Effector memory CD4-positive, alpha-beta T cell (primary cell): ENCODE data around the gene ZNF770.
"Not testable (repeated sequence)": the region's sequence is repeated elsewhere in the genome, so short reads cannot be mapped to it uniquely, and the experiment has no call there.

Source experiments
- DNase-seq, 3 donors: peaks; one replicate each; pipeline ENCODE4 v3.0.0-alpha.2; 2020
- H3K27ac ChIP-seq: 2 replicates; pipeline ENCODE4 v1.7.0; 2013; ENCODE audit warnings: mild to moderate bottlenecking, low read length, moderate library complexity; ENCODE audit not compliant: insufficient read depth, poor library complexity, severe bottlenecking
- H3K27me3 ChIP-seq: replicated peaks from 2 replicates; pipeline ENCODE4 v1.7.0; 2013; ENCODE audit warnings: mild to moderate bottlenecking, low read length; ENCODE audit not compliant: insufficient read depth, control insufficient read depth, poor library complexity, severe bottlenecking
- H3K36me3 ChIP-seq: 2 replicates; pipeline ENCODE4 v1.7.0; 2013; ENCODE audit warnings: mild to moderate bottlenecking, low read length, moderate library complexity; ENCODE audit not compliant: control insufficient read depth, insufficient read depth
- H3K4me1 ChIP-seq: 2 replicates; pipeline ENCODE4 v1.7.0; 2013; ENCODE audit warnings: low read length, mild to moderate bottlenecking; ENCODE audit not compliant: control insufficient read depth, insufficient read depth, poor library complexity, severe bottlenecking
- H3K4me3 ChIP-seq: 2 replicates; pipeline ENCODE4 v1.7.0; 2013; ENCODE audit warnings: low read length, low read depth, mild to moderate bottlenecking; ENCODE audit not compliant: insufficient read depth, poor library complexity, severe bottlenecking
- H3K9me3 ChIP-seq: 2 replicates; pipeline ENCODE4 v1.7.0; 2013; ENCODE audit warnings: mild to moderate bottlenecking, low read length, moderate library complexity; ENCODE audit not compliant: control insufficient read depth

Gene ZNF770

DNA sequence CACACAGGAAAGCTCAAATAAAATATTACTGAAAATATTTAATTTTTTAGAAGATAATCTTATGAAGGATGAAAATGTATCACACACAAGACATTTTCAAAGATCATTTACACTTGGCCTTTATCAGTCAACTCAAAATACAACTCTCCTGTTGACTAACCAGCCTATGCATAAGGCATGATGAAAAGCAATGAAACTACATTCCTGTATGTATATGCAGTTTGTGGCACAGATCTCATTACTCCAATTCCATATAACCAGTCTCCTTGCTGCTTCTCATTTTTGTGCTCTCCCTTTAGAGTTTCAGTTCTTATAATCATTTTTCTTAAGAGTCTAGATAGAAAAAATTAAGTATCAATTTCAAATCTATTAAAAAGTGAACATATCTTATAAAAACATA, 44.4 kb downstream of the ZNF770 start:
- Histone ChIP-seq H3K9me3 (no peaks in the 10 kb centered on the region), H3K4me3 (no peak overlapping the region), H3K27ac (no peak overlapping the region), H3K36me3 (peaks cover 45% of the 10 kb centered on the region), H3K4me1 (no peaks in the 10 kb centered on the region), H3K27me3 (no peaks in the 10 kb centered on the region)
- no peak for DNase-seq

DNA sequence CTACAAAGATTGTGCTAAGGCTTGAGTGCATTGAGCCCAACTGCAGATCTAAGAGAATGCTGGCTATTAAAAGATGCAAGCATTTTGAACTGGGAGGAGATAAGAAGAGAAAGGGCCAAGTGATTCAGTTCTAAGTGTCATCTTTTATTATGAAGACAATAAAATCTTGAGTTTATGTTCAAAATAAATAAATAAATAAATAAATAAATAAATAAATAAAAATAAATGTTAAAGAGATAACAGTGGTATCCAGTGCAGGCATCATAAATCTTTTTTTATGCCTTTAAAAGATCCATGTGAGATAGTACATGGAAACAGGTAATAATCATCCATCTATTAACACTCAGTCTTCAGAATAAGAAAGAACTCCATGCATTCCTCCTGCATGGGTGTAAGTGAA, 44.8 kb downstream of the ZNF770 start:
- H3K4me3 ChIP-seq, H3K27me3 ChIP-seq, H3K9me3 ChIP-seq, H3K27ac ChIP-seq, DNase-seq, H3K4me1 ChIP-seq: not testable (repeated sequence)
- H3K36me3 ChIP-seq, result peaks cover 45% of the 10 kb centered on the region

DNA sequence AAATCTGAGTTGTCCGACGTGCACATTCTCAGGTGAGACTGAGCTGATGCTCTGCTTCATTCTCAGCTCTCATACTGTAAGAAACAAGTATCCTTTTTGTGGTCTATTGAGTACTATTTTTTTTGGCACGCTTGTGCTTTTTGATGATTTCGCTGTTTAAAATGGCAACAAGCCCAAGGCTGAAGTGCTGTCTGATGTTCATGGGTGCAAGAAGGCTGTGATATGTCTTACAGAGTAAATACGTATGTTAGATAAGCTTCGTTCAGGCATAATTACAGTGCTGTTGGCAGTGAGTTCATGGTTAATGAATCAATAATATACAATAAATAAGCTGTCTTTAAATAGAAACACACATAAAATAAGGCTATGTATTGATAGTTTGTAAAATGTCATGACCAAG, 45.7 kb downstream of the ZNF770 start:
- Histone ChIP-seq H3K4me3 (no peak overlapping the region), H3K9me3 (no peaks in the 10 kb centered on the region), H3K4me1 (no peaks in the 10 kb centered on the region), H3K36me3 (peaks cover 48% of the 10 kb centered on the region), H3K27ac (no peak overlapping the region), H3K27me3 (no peaks in the 10 kb centered on the region)
- no peak for DNase-seq

DNA sequence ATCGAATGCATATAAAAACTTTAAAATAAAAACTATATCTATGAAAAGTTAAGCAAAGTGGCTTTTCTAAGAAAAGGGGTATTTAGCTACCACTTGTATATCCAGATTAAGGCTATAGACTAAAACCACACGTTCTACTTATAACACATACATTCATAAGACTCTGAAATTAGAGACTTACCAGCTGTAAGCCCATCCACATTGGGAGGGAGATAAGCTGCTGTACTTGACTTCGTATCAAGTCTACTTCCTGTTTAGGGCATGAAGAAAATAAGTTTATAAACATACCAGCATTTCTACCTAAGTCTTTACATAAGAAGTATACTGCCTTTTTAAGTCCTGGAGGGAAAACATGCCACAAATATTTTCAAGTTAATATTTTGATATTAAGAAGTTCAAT, 46.3 kb downstream of the ZNF770 start:
- Histone ChIP-seq H3K27me3 (no peaks in the 10 kb centered on the region), H3K4me3 (no peak overlapping the region), H3K27ac (no peak overlapping the region), H3K4me1 (no peaks in the 10 kb centered on the region), H3K36me3 (peaks cover 52% of the 10 kb centered on the region), H3K9me3 (no peaks in the 10 kb centered on the region)
- no peak for DNase-seq

DNA sequence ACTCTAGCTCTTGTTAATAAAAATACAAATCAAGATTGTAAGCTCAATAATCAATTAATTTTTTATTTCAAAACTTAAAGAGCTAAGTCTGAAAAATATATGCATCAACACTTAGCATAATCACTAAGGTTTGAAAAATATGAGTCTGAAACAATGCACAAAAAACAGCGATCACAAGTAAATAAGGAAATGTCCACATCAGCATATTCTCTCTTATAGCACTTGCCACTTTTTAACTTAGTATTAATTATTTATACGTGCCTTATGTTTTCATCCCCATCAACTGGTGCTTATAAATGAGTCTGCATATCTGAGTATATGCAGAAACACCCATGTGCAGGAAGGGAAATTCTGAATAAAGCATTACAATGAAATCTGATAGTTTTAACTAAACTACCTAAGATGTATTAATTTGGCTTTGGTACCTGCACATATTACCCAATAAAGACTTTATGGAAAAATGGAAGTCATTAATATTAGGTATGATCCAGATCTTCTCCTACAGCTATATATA, 46.8 kb downstream of the ZNF770 start:
- no peaks in the 10 kb centered on the region for H3K27me3 ChIP-seq
- no peaks in the 10 kb centered on the region for H3K4me1 ChIP-seq
- no peaks in the 10 kb centered on the region for H3K9me3 ChIP-seq
- DNase-seq, result no peak
- H3K27ac ChIP-seq, result no peak overlapping the region
- peaks cover 58% of the 10 kb centered on the region for H3K36me3 ChIP-seq
- H3K4me3 ChIP-seq, result no peak overlapping the region

DNA sequence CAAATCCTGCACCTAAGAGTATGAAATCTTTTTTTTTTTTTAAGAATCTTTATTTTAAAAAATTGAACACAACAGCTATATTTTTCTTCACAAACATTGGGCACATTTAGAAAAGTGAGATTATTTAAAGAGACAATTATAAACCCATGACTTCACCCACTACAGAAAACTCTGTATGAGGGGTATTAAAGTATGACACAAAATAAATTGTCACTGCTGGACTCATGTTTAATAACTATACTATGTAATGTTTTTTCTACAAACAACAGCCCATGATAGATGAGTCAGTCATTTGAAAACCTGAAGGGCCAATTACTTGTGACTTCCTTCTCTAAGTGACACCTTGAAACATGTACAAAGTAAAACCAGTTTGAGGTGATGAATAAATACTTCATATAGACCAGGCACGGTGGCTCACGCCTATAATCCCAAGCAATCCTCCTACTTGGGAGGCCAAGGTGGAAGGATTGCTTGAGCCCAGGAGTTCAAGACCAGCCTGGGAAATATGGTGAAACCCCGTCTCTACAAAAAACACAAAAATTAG, 54.6 kb downstream of the ZNF770 start:
- Histone ChIP-seq H3K9me3 (no peaks in the 10 kb centered on the region), H3K27ac (no peak overlapping the region), H3K4me1 (no peaks in the 10 kb centered on the region), H3K27me3 (no peaks in the 10 kb centered on the region), H3K4me3 (no peak overlapping the region), H3K36me3 (peaks cover 66% of the 10 kb centered on the region)
- no peak for DNase-seq

DNA sequence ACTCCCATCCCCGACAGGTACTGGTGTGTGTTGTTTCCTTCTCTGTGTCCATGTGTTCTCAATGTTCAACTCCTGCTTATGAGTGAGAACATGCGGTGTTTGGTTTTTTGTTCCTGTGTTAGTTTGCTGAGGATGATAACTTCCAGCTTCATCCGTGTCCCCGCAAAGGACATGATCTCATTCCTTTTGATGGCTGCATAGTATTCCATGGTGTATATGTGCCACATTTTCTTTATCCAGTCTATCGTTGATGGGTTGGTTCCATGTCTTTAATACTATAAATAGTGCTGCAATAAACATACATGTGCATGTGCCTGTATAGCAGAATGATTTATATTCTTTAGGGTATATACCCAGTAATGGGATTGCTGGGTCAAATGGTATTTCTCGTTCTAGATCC, 59.7 kb downstream of the ZNF770 start:
- not testable (repeated sequence) for H3K4me1 ChIP-seq, H3K27ac ChIP-seq, H3K27me3 ChIP-seq, DNase-seq, H3K9me3 ChIP-seq, H3K4me3 ChIP-seq
- H3K36me3 ChIP-seq, result peaks cover 45% of the 10 kb centered on the region
